GM12801 (cell line): ENCODE results near the gene EIF3B.

Experiments used
- CTCF ChIP-seq: IDR thresholded peaks from one replicate; pipeline ENCODE4 v1.5.1; 2011; ENCODE audit warnings: control low read depth; ENCODE audit not compliant: insufficient read length; ENCODE audit errors: extremely low read depth

Gene EIF3B

GRCh38 chr7:2393706-2394105 lies 39.1 kb downstream of the EIF3B start:
- no peak for TF ChIP-seq CTCF

- no peak for TF ChIP-seq CTCF
Observed at GRCh38 chr7:2394566-2395082, 40.0 kb downstream of the EIF3B start.

DNA sequence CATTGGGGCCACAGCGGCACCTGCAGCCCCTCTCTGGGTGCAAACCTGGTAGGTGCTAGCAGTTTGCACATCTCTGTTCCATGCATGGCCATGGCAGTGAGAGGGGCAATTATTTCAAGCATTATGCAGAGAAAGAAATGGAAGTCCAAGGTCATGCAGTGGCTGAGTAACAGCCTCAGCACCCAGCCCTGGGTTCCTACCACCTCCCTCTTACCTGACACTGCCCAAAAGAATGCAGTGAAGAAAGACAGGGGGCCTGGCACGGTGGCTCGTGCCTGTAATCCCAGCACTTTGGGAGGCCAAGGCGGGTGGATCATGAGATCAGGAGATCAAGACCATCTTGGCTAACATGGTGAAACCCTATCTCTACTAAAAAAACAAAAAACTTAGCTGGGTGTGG lies 43.9 kb downstream of the EIF3B start:
- TF ChIP-seq CTCF, result no peak

DNA sequence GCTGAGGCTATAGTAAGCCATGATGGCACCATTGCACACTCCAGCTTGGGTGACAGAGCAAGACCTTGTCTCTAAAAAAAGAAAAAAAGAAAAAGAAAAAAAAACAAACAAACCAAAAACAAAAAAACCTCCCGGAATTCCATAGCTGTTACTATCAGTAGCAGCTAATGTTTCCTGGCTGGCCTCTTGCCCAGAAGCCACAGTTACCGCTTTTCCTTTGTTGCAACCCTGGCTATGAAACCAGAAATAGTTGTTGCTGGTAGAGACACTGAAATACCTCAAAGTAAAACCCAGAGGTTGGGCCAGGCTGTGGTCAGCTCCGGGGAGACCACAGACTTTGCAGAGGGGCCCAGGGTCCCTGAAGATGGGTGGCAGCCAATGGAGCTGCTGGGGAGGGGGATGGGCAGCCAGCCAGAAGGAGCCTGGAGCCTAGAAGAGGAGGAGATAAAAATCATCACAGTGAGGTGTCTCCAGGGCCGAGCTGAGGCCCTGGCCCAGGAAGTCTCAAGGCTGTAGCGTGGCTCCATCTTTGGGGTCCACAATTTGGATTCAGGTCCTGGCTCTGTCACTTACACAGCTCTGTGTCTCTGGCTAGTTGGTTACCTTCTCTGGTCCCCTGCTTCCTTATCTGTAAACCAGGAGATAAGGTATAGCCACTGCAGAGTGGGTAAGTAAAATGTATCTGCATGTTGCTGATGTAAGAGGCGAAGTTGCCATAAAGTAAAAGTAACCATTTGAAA lies 45.4 kb downstream of the EIF3B start:
- TF ChIP-seq CTCF, result no peak

- TF ChIP-seq CTCF, result no peak
Observed at GRCh38 chr7:2402687-2403013, 48.0 kb downstream of the EIF3B start.

DNA sequence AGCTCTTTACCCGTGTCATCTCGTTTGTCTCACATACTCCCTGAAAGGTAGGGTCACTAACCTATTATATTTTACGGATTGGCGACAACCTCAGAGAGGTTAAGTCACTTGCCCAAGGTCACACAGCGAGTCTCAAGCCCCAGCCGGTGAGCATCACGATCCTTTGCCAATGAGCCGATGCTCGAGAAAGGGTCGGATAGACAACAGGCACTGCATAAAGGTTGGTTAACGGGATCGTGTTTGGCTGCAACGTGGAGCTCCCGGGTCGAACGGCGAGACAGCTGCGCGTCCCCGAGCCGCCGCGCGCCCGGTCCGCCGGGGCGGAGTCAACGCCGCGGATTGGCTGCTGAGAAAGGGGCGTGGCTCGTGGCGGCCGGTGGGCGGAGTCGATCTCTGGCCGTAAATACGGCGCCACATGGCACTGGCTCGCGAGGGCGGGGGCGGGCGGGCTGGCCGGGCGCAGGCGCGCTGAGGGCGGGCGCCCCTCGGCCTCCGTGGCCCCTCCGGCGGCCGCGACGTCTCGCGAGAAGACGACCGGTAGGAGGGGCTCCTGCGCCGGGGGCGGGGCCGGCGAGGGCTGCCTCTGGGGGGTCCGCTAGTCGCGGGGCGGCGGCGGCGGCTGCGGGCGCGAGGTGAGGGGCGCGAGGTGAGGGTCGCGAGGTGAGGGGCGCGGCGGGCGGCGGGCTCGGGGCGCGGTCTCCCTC lies 48.5 kb downstream of the EIF3B start, which contains the start of gene CHST12:
CHST12 (plus strand) TSS at position 598 of the 704 bp plus-strand sequence. CDS start 29,029 bp downstream, outside the sequence.
- no peak for TF ChIP-seq CTCF

GRCh38 chr7:2403718-2404648 lies 49.4 kb downstream of the EIF3B start:
- TF ChIP-seq CTCF, result no peak
